Trophoblast cell (in vitro differentiated cells and primary cell): ENCODE measurements around the gene CLTCL1.

Experiments used
- DNase-seq, 2 donors: peaks; one replicate each; pipeline ENCODE4 v3.0.0-alpha.2; 2016
- H2AFZ ChIP-seq: 2 replicates; pipeline ENCODE4 v1.6.1; 2013; ENCODE audit warnings: low read length, moderate library complexity, mild to moderate bottlenecking; ENCODE audit not compliant: insufficient read depth, poor library complexity
- H2AK5ac ChIP-seq: 2 replicates; pipeline ENCODE4 v1.6.1; 2013; ENCODE audit warnings: mild to moderate bottlenecking, low read length
- H2BK120ac ChIP-seq: 2 replicates; pipeline ENCODE4 v1.6.1; 2013; ENCODE audit warnings: low read length, mild to moderate bottlenecking, moderate library complexity; ENCODE audit not compliant: insufficient read depth, poor library complexity
- H2BK12ac ChIP-seq: 2 replicates; pipeline ENCODE4 v1.6.1; 2013; ENCODE audit warnings: mild to moderate bottlenecking, low read length, moderate library complexity
- H2BK5ac ChIP-seq: 2 replicates; pipeline ENCODE4 v1.6.1; 2013; ENCODE audit warnings: low read length, low read depth, moderate library complexity, mild to moderate bottlenecking; ENCODE audit not compliant: poor library complexity
- H3K14ac ChIP-seq: 2 replicates; pipeline ENCODE4 v1.6.1; 2013; ENCODE audit warnings: mild to moderate bottlenecking, low read length
- H3K18ac ChIP-seq: 2 replicates; pipeline ENCODE4 v1.6.1; 2013; ENCODE audit warnings: mild to moderate bottlenecking, low read length
- H3K23ac ChIP-seq: 2 replicates; pipeline ENCODE4 v1.6.1; 2013; ENCODE audit warnings: low read length
- H3K27ac ChIP-seq: 2 replicates; pipeline ENCODE4 v1.5.1; 2013; ENCODE audit warnings: low read depth, mild to moderate bottlenecking, inconsistent platforms, low read length, moderate library complexity
- H3K27me3 ChIP-seq: 2 replicates; pipeline ENCODE4 v1.6.1; 2013; ENCODE audit warnings: inconsistent platforms, mild to moderate bottlenecking, low read length, moderate library complexity; ENCODE audit not compliant: insufficient read depth
- H3K36me3 ChIP-seq, 2 experiments: 1 replicate in 1 of 2; 2 replicates in 1 of 2; pipeline ENCODE4 v1.6.1; 2013; ENCODE audit warnings: low read length in 2 of 2, mild to moderate bottlenecking in 2 of 2, moderate library complexity in 1 of 2; ENCODE audit not compliant: insufficient read depth in 2 of 2, control insufficient read depth in 1 of 2
- H3K4ac ChIP-seq: 2 replicates; pipeline ENCODE4 v1.6.1; 2013; ENCODE audit warnings: low read depth, mild to moderate bottlenecking, low read length, moderate library complexity
- H3K4me1 ChIP-seq, 2 experiments: 1 replicate in 1 of 2; 2 replicates in 1 of 2; pipeline ENCODE4 v1.6.1; 2013; ENCODE audit warnings: low read length in 2 of 2, mild to moderate bottlenecking in 2 of 2, moderate library complexity in 1 of 2; ENCODE audit not compliant: insufficient read depth in 2 of 2, control insufficient read depth in 1 of 2
- H3K4me2 ChIP-seq: 2 replicates; pipeline ENCODE4 v1.6.1; 2013; ENCODE audit warnings: inconsistent platforms, mild to moderate bottlenecking, low read length, moderate library complexity
- H3K4me3 ChIP-seq: 2 replicates; pipeline ENCODE4 v1.5.1; 2013; ENCODE audit warnings: mild to moderate bottlenecking, low read depth, low read length, inconsistent platforms
- H3K79me1 ChIP-seq: one replicate; pipeline ENCODE4 v1.6.1; 2013; ENCODE audit warnings: low read length
- H3K79me2 ChIP-seq: 2 replicates; pipeline ENCODE4 v1.6.1; 2013; ENCODE audit warnings: low read length, mild to moderate bottlenecking; ENCODE audit not compliant: control insufficient read depth, insufficient read depth, poor library complexity
- H3K9ac ChIP-seq: 2 replicates; pipeline ENCODE4 v1.6.1; 2013; ENCODE audit warnings: mild to moderate bottlenecking, low read length
- H3K9me3 ChIP-seq: 2 replicates; pipeline ENCODE4 v1.6.1; 2013; ENCODE audit warnings: low read depth, mild to moderate bottlenecking, control low read depth, inconsistent platforms, low read length; ENCODE audit not compliant: insufficient read depth
- H4K12ac ChIP-seq: 2 replicates; pipeline ENCODE4 v1.6.1; 2013; ENCODE audit warnings: low read depth, mild to moderate bottlenecking, low read length, moderate library complexity
- H4K8ac ChIP-seq: 2 replicates; pipeline ENCODE4 v1.6.1; 2013; ENCODE audit warnings: low read depth, mild to moderate bottlenecking, low read length, moderate library complexity
- H4K91ac ChIP-seq: one replicate; pipeline ENCODE4 v1.6.1; 2013; ENCODE audit warnings: low read depth, mild to moderate bottlenecking, low read length, moderate library complexity
- WGBS: extraction: QIAGEN DNeasy Blood & Tissue Kit; methylation state at CpG from one replicate; pipeline ENCODE4 v1.1.7; 2013; ENCODE audit warnings: missing lambda C conversion rate; ENCODE audit not compliant: insufficient read length, insufficient coverage; ENCODE audit errors: extremely low coverage; 5-methylcytosine and 5-hydroxymethylcytosine counted together

Gene CLTCL1

GRCh38 chr22:19146215-19146968 is 145.1 kb downstream of the CLTCL1 start:
- Histone ChIP-seq H3K79me1 (no peaks in the 10 kb centered on the region), H3K27ac (no peak overlapping the region), H3K4me3 (no peak overlapping the region), H2BK5ac (no peak overlapping the region), H2AFZ (no peak overlapping the region), H3K79me2 (peaks cover 2% of the 10 kb centered on the region), H2BK120ac (no peak overlapping the region), H4K12ac (no peak overlapping the region), H2AK5ac (no peak overlapping the region), H3K23ac (no peak overlapping the region), H2BK12ac (no peak overlapping the region), H3K4me2 (no peak overlapping the region), H4K8ac (no peak overlapping the region), H3K27me3 (peaks cover 49% of the 10 kb centered on the region), H3K14ac (no peak overlapping the region), H4K91ac (no peak overlapping the region), H3K36me3 (peaks cover 11% of the 10 kb centered on the region in 2 experiments), H3K4ac (no peak overlapping the region), H3K18ac (no peak overlapping the region), H3K9ac (no peak overlapping the region), H3K4me1 (peaks cover 3 to 9% of the 10 kb centered on the region in 2 experiments), H3K9me3 (peaks cover 18% of the 10 kb centered on the region)
- no peak for DNase-seq
- WGBS = no CpG with 5 or more reads among the region's 11 CpGs

- Histone ChIP-seq H2AK5ac (no peak overlapping the region), H3K36me3 (peaks cover 30 to 34% of the 10 kb centered on the region in 2 experiments), H2BK5ac (no peak overlapping the region), H3K4me3 (peak overlapping the region; percentile 88), H3K27me3 (peaks cover 24% of the 10 kb centered on the region), H4K12ac (no peak overlapping the region), H3K27ac (no peak overlapping the region), H2BK12ac (no peak overlapping the region), H3K18ac (peak overlapping the region; percentile 45), H3K23ac (no peak overlapping the region), H3K14ac (peak overlapping the region; percentile 50), H2BK120ac (no peak overlapping the region), H4K91ac (no peak overlapping the region), H3K4ac (peak overlapping the region; percentile 42), H4K8ac (peak overlapping the region; percentile 95), H3K9me3 (peaks cover 11% of the 10 kb centered on the region), H3K79me1 (no peaks in the 10 kb centered on the region), H3K4me1 (peaks cover 3 to 4% of the 10 kb centered on the region in 2 experiments), H2AFZ (peak overlapping the region; percentile 38), H3K9ac (peak overlapping the region; percentile 65), H3K79me2 (peaks cover 2% of the 10 kb centered on the region), H3K4me2 (peak overlapping the region; percentile 70)
- peak in 1 of 2 donors; percentile 7 for DNase-seq
- no CpG with 5 or more reads among the region's 17 CpGs for WGBS
Measured at GRCh38 chr22:19143967-19144400, 147.5 kb downstream of the CLTCL1 start.

GRCh38 chr22:19143212-19143611 is 148.3 kb downstream of the CLTCL1 start:
- H3K9me3 ChIP-seq = peaks cover 6% of the 10 kb centered on the region
- peaks cover 3 to 4% of the 10 kb centered on the region in 2 experiments for H3K4me1 ChIP-seq
- H2BK12ac ChIP-seq = no peak overlapping the region
- no peak overlapping the region for H2AFZ ChIP-seq
- DNase-seq = no peak
- no peak overlapping the region for H3K9ac ChIP-seq
- no peak overlapping the region for H3K14ac ChIP-seq
- H4K12ac ChIP-seq = no peak overlapping the region
- no peaks in the 10 kb centered on the region for H3K79me1 ChIP-seq
- H4K8ac ChIP-seq = no peak overlapping the region
- no peak overlapping the region for H3K4ac ChIP-seq
- H3K18ac ChIP-seq = no peak overlapping the region
- H3K23ac ChIP-seq = no peak overlapping the region
- no peak overlapping the region for H2BK5ac ChIP-seq
- H3K4me3 ChIP-seq = no peak overlapping the region
- no peak overlapping the region for H2BK120ac ChIP-seq
- no CpG with 5 or more reads among the region's 5 CpGs for WGBS
- H3K27me3 ChIP-seq = peaks cover 17% of the 10 kb centered on the region
- peaks cover 2% of the 10 kb centered on the region for H3K79me2 ChIP-seq
- no peak overlapping the region for H3K4me2 ChIP-seq
- H2AK5ac ChIP-seq = no peak overlapping the region
- H4K91ac ChIP-seq = no peak overlapping the region
- H3K27ac ChIP-seq = no peak overlapping the region
- peaks cover 37 to 42% of the 10 kb centered on the region in 2 experiments for H3K36me3 ChIP-seq

GRCh38 chr22:19142394-19142793 is 149.1 kb downstream of the CLTCL1 start:
- H3K79me2 ChIP-seq = peaks cover 2% of the 10 kb centered on the region
- no peak overlapping the region for H2BK5ac ChIP-seq
- no peak overlapping the region for H3K18ac ChIP-seq
- H3K9me3 ChIP-seq = peaks cover 3% of the 10 kb centered on the region
- WGBS = no CpG with 5 or more reads among the region's 9 CpGs
- H3K23ac ChIP-seq = no peak overlapping the region
- H3K4ac ChIP-seq = no peak overlapping the region
- H2BK120ac ChIP-seq = no peak overlapping the region
- no peaks in the 10 kb centered on the region for H3K79me1 ChIP-seq
- H3K14ac ChIP-seq = no peak overlapping the region
- H2AK5ac ChIP-seq = no peak overlapping the region
- no peak overlapping the region for H3K9ac ChIP-seq
- no peak overlapping the region for H3K4me3 ChIP-seq
- H4K12ac ChIP-seq = no peak overlapping the region
- peaks cover 9% of the 10 kb centered on the region for H3K27me3 ChIP-seq
- no peak for DNase-seq
- no peak overlapping the region for H3K27ac ChIP-seq
- no peak overlapping the region for H2BK12ac ChIP-seq
- H4K91ac ChIP-seq = no peak overlapping the region
- no peak overlapping the region for H2AFZ ChIP-seq
- H3K36me3 ChIP-seq = peaks cover 45 to 50% of the 10 kb centered on the region in 2 experiments
- H3K4me1 ChIP-seq = peaks cover 3 to 4% of the 10 kb centered on the region in 2 experiments
- H4K8ac ChIP-seq = no peak overlapping the region
- no peak overlapping the region for H3K4me2 ChIP-seq
